Measurements from ENCODE around the gene GPR78.

GRCh38 chr4:8601086-8601485, 20.9 kb downstream of the GPR78 start:
- TF ChIP-seq CSDC2 (CRISPR knock-in tag; IDR thresholded peaks at IDR 0.05) = no peak
- TF ChIP-seq PATZ1 (CRISPR knock-in tag; IDR thresholded peaks at IDR 0.05; ENCODE audit: borderline replicate concordance) = no peak
- no peak for TF ChIP-seq ARNTL (CRISPR knock-in tag; IDR thresholded peaks at IDR 0.05; ENCODE audit: borderline replicate concordance, low read depth)
- no peak for TF ChIP-seq TOX (CRISPR knock-in tag; IDR thresholded peaks at IDR 0.05; ENCODE audit: borderline replicate concordance)
- no peak for TF ChIP-seq ESRRG (CRISPR knock-in tag; IDR thresholded peaks at IDR 0.05)
- TF ChIP-seq BACH2 (CRISPR knock-in tag; IDR thresholded peaks at IDR 0.05; ENCODE audit: borderline replicate concordance) = no peak
- TF ChIP-seq ZC3H10 (CRISPR knock-in tag; IDR thresholded peaks at IDR 0.05) = no peak
- TF ChIP-seq ISL1 (CRISPR knock-in tag; IDR thresholded peaks at IDR 0.05) = no peak
- TF ChIP-seq GLIS3 (CRISPR knock-in tag; IDR thresholded peaks at IDR 0.05) = no peak
- no peak for TF ChIP-seq ZFP30 (CRISPR knock-in tag; IDR thresholded peaks at IDR 0.05)
- TF ChIP-seq POU6F1 (CRISPR knock-in tag; IDR thresholded peaks at IDR 0.05; ENCODE audit: borderline replicate concordance, low read depth) = no peak
- TF ChIP-seq CREB5 (CRISPR knock-in tag; IDR thresholded peaks at IDR 0.05; ENCODE audit: low read depth) = no peak
- TF ChIP-seq ZFP3 (CRISPR knock-in tag; IDR thresholded peaks at IDR 0.05) = no peak
